Posterior vena cava (tissue), 2 donors: Measurements from ENCODE around the gene CEP95. TPM values are rescaled to one million over a fixed set of nuclear protein-coding genes. Genes with fewer than 3 reads are reported as not detected.
A peak's percentile ranks its signal among the peaks of the same experiment; 100 is the strongest.
"Not testable (repeated sequence)": the region's sequence is repeated elsewhere in the genome, so short reads cannot be mapped to it uniquely, and the experiment has no call there.

Experiments used
- DNase-seq: peaks from one replicate; pipeline ENCODE4 v3.0.0-alpha.2; 2020; ENCODE audit warnings: low spot score
- intact Hi-C, 2 donors: fragments of 100-400 bp; cut with DNase I; formaldehyde crosslinking; loops; one replicate each; pipeline versions ENCODE4 v1.14.1 to v1.14.2; 2022 to 2023
- total RNA-seq, 2 donors: library from RNA; stranded (reverse); fragmentation: NEBNext Ultra II Directional; extraction: Animal tissue kit (Norgen Biotek cat#: 25700); gene quantifications; one replicate each; pipeline ENCODE4 v1.2.1, GENCODE V29; 2021
- donor health status: DM: yes; HTN: yes; CAD: no.
- donor health status: DM: yes; HTN: yes; CAD: no.

CEP95 gene
- total RNA-seq, 2 donors from 2014 or later, result 29.7 to 33.0 TPM

- intact Hi-C loops, result no loop called here
These were observed 14.2 kb upstream of the CEP95 start for GRCh38 chr17:64492481-64493109.

GRCh38 chr17:64494121-64494520 is 12.7 kb upstream of the CEP95 start:
- intact Hi-C loops, result no loop called here
- DNase-seq, result no peak

More at GRCh38 chr17:64492481-64493109, 14.2 kb upstream of the CEP95 start:
- DNase-seq, result no peak

DNA sequence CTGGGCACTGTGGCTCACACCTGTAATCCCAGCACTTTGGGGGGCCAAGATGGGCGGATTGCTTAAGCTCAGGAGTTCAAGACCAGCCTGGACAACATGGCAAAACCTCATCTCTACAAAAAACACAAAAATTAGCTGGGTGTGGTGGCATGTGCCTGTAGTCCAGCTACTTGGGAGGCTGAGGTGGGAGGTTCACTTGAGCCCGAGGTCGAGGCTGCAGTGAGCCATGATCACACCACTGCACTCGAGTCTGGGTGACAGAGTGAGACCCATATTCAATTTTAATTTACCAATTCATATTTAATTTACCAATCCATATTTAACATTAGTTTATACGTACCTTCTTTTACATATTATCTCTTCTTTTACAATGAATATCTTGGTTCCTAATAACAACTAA is 11.5 kb upstream of the CEP95 start:
- intact Hi-C loops, DNase-seq: not testable (repeated sequence)

- intact Hi-C loops, result no loop called here
These were observed 10.4 kb upstream of the CEP95 start for GRCh38 chr17:64496348-64496785.

GRCh38 chr17:64496786-64497564 is 9.8 kb upstream of the CEP95 start, which contains the start of gene POLG2:
POLG2 (minus strand) TSS chr17:64497054; CDS start chr17:64496968, 86 bp downstream.
- DNase-seq, result peak; percentile 98
- intact Hi-C loops, result no loop called here

More at GRCh38 chr17:64496348-64496785, 10.4 kb upstream of the CEP95 start:
- DNase-seq, result no peak

DNA sequence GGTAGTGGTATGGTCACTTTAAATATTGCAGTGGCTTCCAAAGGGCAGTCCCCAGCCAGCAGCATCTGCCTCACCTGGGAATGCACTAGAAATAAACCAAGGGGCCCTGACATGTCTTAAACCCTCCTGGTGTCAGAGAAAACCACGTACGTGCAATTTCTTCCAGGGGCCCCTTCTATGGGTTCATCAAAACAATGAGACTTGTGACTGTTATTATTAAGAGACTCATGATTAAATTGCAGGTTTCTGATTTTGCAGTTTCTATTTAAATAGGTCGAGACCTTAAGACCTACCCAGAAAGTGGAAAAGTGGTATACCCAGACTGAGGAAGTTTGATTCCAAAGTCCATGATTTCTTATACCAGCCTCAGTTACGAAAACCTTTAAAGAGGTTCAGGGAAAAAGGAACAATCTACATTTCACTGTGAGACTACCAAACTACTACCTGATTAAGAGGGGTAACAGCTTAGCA is 9.2 kb upstream of the CEP95 start:
- intact Hi-C loops, result no loop called here
- DNase-seq, result no peak

DNA sequence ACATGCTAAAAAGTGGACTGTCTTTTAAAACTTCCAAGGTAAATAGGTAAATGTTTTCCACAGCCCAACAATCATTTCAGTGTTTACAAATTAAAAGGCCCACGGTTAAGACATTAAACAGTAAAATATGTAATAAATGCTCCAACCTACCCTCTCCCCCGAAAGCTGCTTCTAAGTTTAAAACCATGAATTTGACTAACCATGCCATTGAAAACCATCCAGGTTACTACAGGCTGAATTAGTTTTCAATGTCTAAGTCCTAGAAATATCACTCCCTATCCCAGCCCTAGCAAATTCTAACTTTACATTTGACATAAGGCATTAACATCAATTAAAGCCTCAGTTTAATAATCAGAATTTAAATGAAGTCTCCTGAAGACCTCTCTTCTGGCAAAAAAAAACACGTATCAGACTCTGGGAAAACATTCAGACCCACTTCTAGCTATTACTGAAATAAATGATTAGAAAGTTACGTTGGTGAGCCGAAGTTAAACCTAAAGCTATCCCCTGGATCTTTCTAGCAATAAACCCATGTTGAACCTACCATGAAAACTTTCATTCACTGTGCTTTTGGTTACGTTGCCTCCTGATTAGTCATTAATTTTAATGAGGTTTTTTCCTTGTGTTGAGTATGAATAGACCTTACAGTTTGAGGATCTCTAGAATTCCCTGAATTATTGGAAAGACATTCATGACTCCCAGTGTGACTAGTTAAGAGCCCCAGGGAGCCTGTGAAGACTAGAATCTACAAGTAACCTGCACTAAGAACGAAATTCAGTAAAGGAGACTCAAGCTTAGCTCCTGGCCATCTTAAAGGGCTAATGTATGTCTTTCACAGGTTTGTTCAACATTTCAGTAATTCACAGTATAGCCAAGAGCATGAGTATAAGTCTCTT is 8.2 kb upstream of the CEP95 start:
- no peak for DNase-seq
- intact Hi-C loops, result no loop called here

DNA sequence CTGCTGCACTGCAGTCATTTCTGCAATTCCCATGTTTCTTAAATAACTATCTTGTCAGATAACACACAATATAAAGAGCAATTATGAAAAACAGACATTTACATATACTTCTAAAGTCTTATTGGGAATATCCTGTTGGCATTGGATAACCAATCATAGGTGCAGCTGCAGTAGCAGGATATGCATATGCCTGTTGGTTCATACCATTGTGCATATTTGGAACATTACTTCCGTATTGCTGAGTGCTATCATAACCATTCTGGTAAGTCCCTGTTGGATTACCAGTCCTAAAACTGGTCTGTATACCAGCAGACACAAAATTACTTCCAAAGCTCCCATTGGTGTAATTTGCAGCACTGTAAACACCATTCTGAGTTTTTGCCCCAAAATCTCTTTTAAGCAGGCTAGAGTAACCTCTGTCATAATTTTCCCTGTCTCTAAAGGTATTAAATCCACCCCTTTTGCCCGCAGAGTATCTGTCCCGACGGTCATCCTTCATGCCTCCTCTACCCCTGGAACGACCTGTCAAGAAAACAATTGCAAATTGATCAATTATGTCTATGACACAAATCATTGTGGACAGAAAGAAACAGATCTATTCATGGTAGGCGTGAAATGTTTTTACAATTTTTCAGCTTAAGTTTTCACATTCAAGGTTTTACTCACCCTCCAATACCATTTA is 6.8 kb upstream of the CEP95 start:
- intact Hi-C loops, result no loop called here
- DNase-seq, result no peak

- no peak for DNase-seq
- intact Hi-C loops, result no loop called here
These were observed 6.3 kb upstream of the CEP95 start for GRCh38 chr17:64500487-64500859.

DNA sequence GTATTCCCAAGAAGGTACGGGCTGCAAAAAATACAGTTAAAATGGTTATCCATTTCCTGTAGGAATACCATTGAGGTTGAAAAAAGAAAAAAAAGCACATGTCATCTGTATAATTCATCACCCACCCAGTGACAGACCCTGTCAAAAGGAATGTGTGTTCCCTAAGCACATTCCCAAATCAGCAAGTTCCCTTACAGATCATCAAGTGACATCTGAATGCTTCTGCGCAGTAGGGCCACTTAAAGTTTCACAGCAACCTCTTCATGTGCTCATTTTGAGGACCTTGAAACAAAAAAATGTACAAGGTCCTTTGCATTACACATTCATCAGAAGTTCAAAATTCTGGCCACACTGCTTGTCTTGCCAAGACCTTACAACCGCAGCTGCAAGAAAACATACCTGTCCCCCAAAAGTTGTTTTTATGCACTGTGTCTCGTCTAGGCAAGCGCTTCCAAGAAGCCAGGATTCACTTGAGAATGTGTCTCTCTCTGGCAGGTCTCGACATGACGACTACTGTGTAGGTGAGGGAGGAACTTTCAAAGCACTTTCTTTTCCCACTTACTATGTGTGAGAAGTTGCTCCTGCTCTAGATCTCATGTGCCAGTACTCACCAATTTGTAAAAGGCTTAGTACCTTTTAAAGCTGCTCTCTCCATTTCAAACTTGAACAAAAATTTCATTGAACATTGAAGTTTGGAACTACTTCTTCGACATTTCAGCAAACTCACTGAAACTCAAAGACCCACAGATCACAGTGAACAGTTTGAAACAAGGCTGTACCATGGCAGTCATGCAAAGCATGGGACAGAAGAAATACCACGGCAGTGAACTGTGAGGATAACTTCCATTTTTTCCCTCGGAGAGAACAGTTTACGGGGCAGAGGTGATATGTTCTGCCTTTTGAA is 5.7 kb upstream of the CEP95 start:
- no peak for DNase-seq
- intact Hi-C loops, result no loop called here

- intact Hi-C loops, result no loop called here
- no peak for DNase-seq
These were observed 4.8 kb upstream of the CEP95 start for GRCh38 chr17:64502021-64502420.

GRCh38 chr17:64502809-64503208 is 4.0 kb upstream of the CEP95 start:
- DNase-seq, result no peak
- intact Hi-C loops, result no loop called here

- DNase-seq, result no peak
- intact Hi-C loops, result no loop called here
These were observed 3.4 kb upstream of the CEP95 start for GRCh38 chr17:64503341-64503740.

- DNase-seq, result no peak
- intact Hi-C loops, result no loop called here
These were observed 2.7 kb upstream of the CEP95 start for GRCh38 chr17:64503821-64504768.

GRCh38 chr17:64504769-64505339 is 1.9 kb upstream of the CEP95 start:
- intact Hi-C loops, result no loop called here
- DNase-seq, result no peak

- peak; percentile 98 for DNase-seq
- intact Hi-C loops, result no loop called here
These were observed 1.2 kb upstream of the CEP95 start for GRCh38 chr17:64505340-64506200.
